GM12801 (cell line): Measurements from ENCODE around the gene PCBP1.

Experiments
- CTCF ChIP-seq: IDR thresholded peaks from one replicate; pipeline ENCODE4 v1.5.1; 2011; ENCODE audit warnings: control low read depth; ENCODE audit not compliant: insufficient read length; ENCODE audit errors: extremely low read depth

PCBP1 gene

GRCh38 chr2:70111752-70112591 lies 24.7 kb downstream of the PCBP1 start:
- TF ChIP-seq CTCF, result no peak

- TF ChIP-seq CTCF, result no peak
Measured at GRCh38 chr2:70113359-70114070, 26.2 kb downstream of the PCBP1 start.

- no peak for TF ChIP-seq CTCF
Measured at GRCh38 chr2:70115646-70116442, 28.6 kb downstream of the PCBP1 start.

GRCh38 chr2:70116936-70117552 lies 29.8 kb downstream of the PCBP1 start:
- no peak for TF ChIP-seq CTCF

GRCh38 chr2:70118798-70119454 lies 31.6 kb downstream of the PCBP1 start:
- TF ChIP-seq CTCF, result no peak

GRCh38 chr2:70121627-70122372 lies 34.5 kb downstream of the PCBP1 start:
- TF ChIP-seq CTCF, result no peak
